ENCODE measurements around the gene PTPRT. TPM values are rescaled to one million over a fixed set of nuclear protein-coding genes. Genes with fewer than 3 reads are reported as not detected.
A peak's percentile ranks its signal among the peaks of the same experiment; 100 is the strongest.

The PTPRT gene
- polyA plus RNA-seq, 1 of the 3 experiments (the other 2 are of a cell fraction): not detected

GRCh38 chr20:42530855-42531448 lies 658.8 kb downstream of the PTPRT start:
- Histone ChIP-seq H3K4me2 (no peak overlapping the region), H4K20me1 (ENCODE audit: insufficient read depth) (no peaks in the 10 kb centered on the region), H3K27ac (ENCODE audit: low read depth in 2 of 2, low read length in 1 of 2) (no peak overlapping the region), H3K36me3 (replicated peaks in 1 of 2; ENCODE audit: control insufficient read depth in 1 of 2, insufficient read depth in 2 of 2, low read length in 1 of 2) (no peaks in the 10 kb centered on the region), H3K9me3 (no peaks in the 10 kb centered on the region), H3F3A (replicated peaks; ENCODE audit: insufficient read depth) (no peaks in the 10 kb centered on the region), H3K9me2 (no peaks in the 10 kb centered on the region), H3K9ac (no peak overlapping the region), H3K79me2 (ENCODE audit: insufficient read depth) (no peaks in the 10 kb centered on the region), H3K4me1 (ENCODE audit: control insufficient read depth in 1 of 2, insufficient read depth in 2 of 2, low read depth in 1 of 2, low read length in 1 of 2) (peaks cover 0 to 3% of the 10 kb centered on the region in 2 experiments; a peak in 1 of 4 replicates), H3K27me3 (ENCODE audit: insufficient read depth) (no peaks in the 10 kb centered on the region), H2AFZ (ENCODE audit: low read depth) (no peak overlapping the region), H3K4me3 (ENCODE audit: low read depth in 2 of 2, low read length in 1 of 2) (no peak overlapping the region)
- 9% methylated on average over 4 of the region's 4 CpGs for WGBS (ENCODE audit: low lambda C conversion rate)
- POLR2A ChIA-PET: interaction anchor here (0.7 kb wide), 1 partner anchor 794 kb away, joined by 3 read pairs; no protein-coding TSS in a partner anchor
- CTCF ChIA-PET: interaction anchor here (0.5 to 4.0 kb wide), 47 partner anchors 10 to 857 kb away, joined by 3 to 16 read pairs (median 4); no protein-coding TSS in a partner anchor
- DNase-seq: peak; percentile 54
- peak; percentile 78 for TF ChIP-seq RAD21 (IDR thresholded peaks at IDR 0.05; ENCODE audit: low read length)
- no peak for TF ChIP-seq CHD2 (IDR thresholded peaks at IDR 0.05; ENCODE audit: low read length, partially characterized antibody)
- TF ChIP-seq CTCF (IDR thresholded peaks at IDR 0.05): peak; percentile 24
- TF ChIP-seq SMC3 (IDR thresholded peaks at IDR 0.05; ENCODE audit: low read depth, low read length): peak; percentile 55; the same call in 1 of the 2 replicates

- Histone ChIP-seq H3K36me3 (replicated peaks in 1 of 2; ENCODE audit: control insufficient read depth in 1 of 2, insufficient read depth in 2 of 2, low read length in 1 of 2) (no peaks in the 10 kb centered on the region), H3K4me3 (ENCODE audit: low read depth in 2 of 2, low read length in 1 of 2) (no peak overlapping the region), H3K9me3 (no peaks in the 10 kb centered on the region), H3K27me3 (ENCODE audit: insufficient read depth) (no peaks in the 10 kb centered on the region), H4K20me1 (ENCODE audit: insufficient read depth) (no peaks in the 10 kb centered on the region), H3K4me2 (no peak overlapping the region), H3K27ac (ENCODE audit: low read depth in 2 of 2, low read length in 1 of 2) (no peak overlapping the region), H2AFZ (ENCODE audit: low read depth) (no peak overlapping the region), H3K4me1 (ENCODE audit: control insufficient read depth in 1 of 2, insufficient read depth in 2 of 2, low read depth in 1 of 2, low read length in 1 of 2) (peaks cover 0 to 3% of the 10 kb centered on the region in 2 experiments; a peak in 1 of 4 replicates), H3K9me2 (no peaks in the 10 kb centered on the region), H3K9ac (no peak overlapping the region), H3K79me2 (ENCODE audit: insufficient read depth) (no peaks in the 10 kb centered on the region), H3F3A (replicated peaks; ENCODE audit: insufficient read depth) (no peaks in the 10 kb centered on the region)
- ChIA-PET POLR2A (no interaction called here), CTCF (interaction anchor here (0.7 to 4.0 kb wide), 39 partner anchors 11 to 856 kb away, joined by 3 to 16 read pairs (median 4); no protein-coding TSS in a partner anchor)
- no peak for DNase-seq
- WGBS (ENCODE audit: low lambda C conversion rate): 24% methylated on average over 4 of the region's 4 CpGs
- TF ChIP-seq YY1 (IDR thresholded peaks at IDR 0.05; ENCODE audit: low read depth) (no peak), USF1 (IDR thresholded peaks at IDR 0.05; ENCODE audit: borderline replicate concordance, low read depth) (no peak), ELF1 (IDR thresholded peaks at IDR 0.05) (no peak), ZBTB33 (IDR thresholded peaks at IDR 0.05; ENCODE audit: borderline replicate concordance, low read depth) (no peak), GATA2 (CRISPR knock-in tag; IDR thresholded peaks at IDR 0.05) (no peak), IRF3 (IDR thresholded peaks at IDR 0.05; ENCODE audit: low read depth, low read length) (no peak), EP300 (IDR thresholded peaks at IDR 0.05; ENCODE audit: borderline replicate concordance in 1 of 2, low read depth in 1 of 2, low read length in 1 of 2) (no peak), RXRA (IDR thresholded peaks at IDR 0.05; ENCODE audit: borderline replicate concordance, low read depth) (no peak), GABPA (IDR thresholded peaks at IDR 0.05; ENCODE audit: low read depth) (no peak)
Measured at GRCh38 chr20:42530191-42530590, 659.5 kb downstream of the PTPRT start.

Measured in SK-N-SH (cell line).